HG03045 (cell line): ENCODE data around the gene RAB4B.
A peak's percentile ranks its signal among the peaks of the same experiment; 100 is the strongest.
"Not testable (repeated sequence)": the region's sequence is repeated elsewhere in the genome, so short reads cannot be mapped to it uniquely, and the experiment has no call there.

Experiments
- ATAC-seq: cut with Tn5 transposase; IDR thresholded peaks from one replicate; pipeline ENCODE4 v1.9.1; 2021; ENCODE audit warnings: mild to moderate bottlenecking, moderate library complexity; ENCODE audit not compliant: unreplicated experiment

RAB4B gene

GRCh38 chr19:40776932-40777644 is 959 bp upstream of the RAB4B start:
- peak; percentile 68 for ATAC-seq

GRCh38 chr19:40777645-40777936 is 456 bp upstream of the RAB4B start:
- no peak for ATAC-seq

GRCh38 chr19:40778706-40779284 is 748 bp downstream of the RAB4B start:
- no peak for ATAC-seq

DNA sequence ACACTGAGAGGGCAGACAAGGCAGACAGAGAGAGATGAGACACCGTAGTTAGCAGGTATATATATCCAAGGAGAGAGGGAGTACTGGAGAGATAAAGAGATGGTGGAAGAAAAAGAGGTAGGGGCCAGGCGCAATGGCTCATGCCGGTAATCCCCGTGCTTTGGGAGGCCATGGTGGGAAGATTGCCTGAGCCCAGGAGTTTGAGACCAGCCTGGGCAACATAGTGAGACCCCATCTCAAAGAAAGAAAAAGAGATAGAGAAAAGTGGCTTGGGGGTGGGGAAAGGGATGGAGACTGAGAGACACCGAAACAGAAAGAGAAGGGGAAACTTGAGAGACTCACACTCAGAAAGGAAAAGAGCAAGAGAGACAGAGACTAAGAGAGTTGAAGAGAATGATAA is 2.5 kb downstream of the RAB4B start:
- ATAC-seq = no peak

DNA sequence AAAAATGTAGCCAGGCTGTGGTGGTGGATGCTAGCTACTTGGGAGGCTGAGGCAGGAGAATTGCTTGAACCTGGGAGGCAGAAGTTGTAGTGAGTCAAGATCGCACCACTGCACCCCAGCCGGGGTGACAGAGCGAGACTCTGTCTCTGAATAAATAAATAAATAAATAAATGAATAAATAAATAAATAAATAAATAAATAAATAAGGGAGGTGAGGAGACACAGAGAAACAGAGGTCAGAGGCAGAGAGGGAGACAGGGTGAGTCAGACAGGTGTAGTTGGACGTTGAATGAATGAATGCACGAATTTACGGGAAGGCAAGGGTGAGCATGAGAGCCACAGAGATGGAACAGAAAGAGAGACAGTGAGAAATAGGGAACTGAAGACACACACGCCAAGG is 3.1 kb downstream of the RAB4B start:
- no peak for ATAC-seq

DNA sequence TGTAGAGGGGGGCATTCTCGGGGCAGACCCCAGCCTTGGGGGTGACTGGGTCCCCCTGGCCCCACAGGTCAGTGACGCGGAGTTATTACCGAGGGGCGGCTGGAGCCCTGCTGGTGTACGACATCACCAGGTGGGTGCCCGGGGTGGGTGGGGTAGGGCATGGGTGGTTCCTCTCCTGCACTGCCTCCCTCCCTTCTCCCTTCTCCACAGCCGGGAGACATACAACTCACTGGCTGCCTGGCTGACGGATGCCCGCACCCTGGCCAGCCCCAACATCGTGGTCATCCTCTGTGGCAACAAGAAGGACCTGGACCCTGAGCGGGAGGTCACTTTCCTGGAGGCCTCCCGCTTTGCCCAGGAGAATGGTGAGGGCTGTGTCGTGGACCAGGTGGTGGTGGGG is 5.7 kb downstream of the RAB4B start:
- no peak for ATAC-seq

DNA sequence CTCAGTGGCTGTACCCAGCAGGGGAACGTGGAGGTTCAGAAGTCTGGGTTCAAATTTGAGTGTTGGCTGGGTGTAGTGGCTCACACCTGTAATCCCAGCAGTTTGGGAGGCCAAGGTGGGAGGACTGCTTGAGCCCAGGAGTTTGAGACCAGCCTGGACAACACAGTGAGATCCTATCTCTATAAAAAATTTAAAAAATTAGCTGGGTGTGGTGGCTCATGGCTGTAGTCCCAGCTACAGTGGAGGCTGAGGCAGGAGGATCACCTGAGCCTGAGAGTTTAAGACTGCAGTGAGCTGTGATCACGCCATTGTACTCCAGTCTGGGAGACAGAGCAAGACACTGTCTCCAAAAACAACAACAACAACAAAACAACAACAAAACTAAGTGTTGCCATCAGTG is 6.1 kb downstream of the RAB4B start:
- ATAC-seq = not testable (repeated sequence)

DNA sequence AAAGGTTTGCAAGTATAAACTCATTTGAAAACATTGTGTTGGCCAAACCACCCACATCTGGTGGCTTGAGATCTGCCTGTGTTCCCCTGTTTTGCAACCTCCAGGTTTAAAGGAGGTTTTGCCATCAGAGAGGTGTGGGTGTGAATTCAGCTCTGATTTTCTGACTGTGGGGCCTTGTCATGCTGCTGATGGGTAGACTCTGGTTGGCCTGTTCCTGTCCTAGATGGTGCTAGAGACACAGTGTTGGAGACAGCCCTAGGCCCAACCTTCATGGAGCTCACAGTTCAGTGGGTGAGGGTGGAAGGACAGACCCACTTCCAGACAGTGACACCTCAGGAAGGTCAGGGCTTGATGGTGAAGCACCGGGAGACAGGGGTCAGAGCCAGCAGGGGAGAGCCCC is 7.5 kb downstream of the RAB4B start:
- ATAC-seq = no peak

DNA sequence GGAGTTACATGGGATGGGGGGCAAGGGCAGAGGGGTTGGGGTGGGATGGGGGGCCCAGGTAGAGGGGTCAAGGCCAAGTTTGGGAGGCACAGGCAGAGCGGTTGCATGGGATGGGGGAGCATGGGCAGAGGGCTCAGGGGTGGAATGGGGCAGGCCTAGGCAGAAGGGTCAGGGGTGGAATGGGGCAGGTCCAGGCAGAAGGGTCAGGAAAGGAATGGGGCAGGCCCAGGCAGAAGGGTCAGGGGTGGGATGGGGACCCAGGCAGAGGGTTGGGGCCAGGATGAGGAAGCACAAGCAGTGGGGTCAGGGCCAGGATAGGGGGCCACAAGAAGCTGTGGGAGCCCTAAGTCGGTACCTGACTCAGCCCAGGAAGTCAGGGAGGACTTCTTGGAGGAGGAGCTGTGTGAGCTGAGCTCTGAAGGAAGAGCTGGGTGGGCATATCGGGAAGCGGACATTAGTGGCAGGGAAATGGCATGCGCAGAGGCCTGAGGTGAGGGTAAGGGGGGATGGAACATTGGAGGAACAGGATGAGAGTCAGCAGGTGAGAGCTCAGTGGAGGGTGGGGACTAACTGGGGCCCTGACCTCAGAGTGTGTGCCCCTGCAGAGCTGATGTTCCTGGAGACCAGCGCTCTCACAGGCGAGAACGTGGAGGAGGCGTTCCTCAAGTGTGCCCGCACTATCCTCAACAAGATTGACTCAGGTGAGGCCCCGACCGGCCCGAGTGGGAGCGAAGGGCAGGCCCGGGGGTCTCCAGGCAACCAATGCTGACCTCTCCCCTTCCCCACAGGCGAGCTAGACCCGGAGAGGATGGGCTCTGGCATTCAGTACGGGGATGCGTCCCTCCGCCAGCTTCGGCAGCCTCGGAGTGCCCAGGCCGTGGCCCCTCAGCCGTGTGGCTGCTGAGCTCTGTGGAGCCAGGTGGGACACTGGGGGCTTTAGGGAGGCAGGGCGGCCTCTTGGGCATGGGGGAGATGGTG is 8.3 kb downstream of the RAB4B start:
- ATAC-seq = no peak

DNA sequence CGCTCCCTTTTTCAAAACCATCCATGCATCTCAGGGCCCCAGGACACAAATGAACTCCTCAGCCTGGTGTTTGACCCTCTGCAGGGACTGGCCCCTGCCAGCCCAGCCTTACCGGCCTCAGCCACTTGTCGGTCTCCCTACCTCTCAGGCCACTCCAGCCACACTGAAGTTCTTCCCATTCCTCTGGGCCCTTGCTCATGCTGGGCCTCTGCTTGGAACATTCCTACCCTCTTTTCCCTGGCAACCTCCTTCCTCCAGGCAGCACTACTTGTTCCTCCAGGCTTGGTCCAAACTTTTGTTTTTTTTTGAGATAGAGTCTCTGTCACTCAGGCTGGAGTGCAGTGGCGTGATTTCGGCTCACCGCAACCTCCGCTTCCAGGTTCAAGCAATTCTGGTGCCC is 13.3 kb downstream of the RAB4B start:
- no peak for ATAC-seq

DNA sequence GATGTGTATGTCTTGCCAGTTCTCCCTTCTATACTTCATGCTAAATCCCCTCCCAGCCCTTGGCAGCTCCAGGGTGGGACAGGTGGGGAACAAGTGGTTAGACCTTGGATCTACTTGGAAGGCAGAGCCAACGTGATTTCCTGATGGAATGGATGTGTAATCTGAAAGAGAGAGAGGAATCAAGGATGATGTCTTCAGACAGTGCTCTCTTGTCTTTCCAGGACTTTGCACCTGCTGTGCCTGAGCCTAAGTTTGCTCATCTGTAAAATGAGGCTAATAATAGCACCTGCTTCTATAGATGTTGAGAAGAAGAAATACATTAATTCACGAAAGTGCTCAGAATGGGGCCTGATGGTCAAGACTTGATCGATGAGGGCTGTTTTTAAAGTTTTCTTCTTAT is 13.9 kb downstream of the RAB4B start:
- ATAC-seq = no peak

DNA sequence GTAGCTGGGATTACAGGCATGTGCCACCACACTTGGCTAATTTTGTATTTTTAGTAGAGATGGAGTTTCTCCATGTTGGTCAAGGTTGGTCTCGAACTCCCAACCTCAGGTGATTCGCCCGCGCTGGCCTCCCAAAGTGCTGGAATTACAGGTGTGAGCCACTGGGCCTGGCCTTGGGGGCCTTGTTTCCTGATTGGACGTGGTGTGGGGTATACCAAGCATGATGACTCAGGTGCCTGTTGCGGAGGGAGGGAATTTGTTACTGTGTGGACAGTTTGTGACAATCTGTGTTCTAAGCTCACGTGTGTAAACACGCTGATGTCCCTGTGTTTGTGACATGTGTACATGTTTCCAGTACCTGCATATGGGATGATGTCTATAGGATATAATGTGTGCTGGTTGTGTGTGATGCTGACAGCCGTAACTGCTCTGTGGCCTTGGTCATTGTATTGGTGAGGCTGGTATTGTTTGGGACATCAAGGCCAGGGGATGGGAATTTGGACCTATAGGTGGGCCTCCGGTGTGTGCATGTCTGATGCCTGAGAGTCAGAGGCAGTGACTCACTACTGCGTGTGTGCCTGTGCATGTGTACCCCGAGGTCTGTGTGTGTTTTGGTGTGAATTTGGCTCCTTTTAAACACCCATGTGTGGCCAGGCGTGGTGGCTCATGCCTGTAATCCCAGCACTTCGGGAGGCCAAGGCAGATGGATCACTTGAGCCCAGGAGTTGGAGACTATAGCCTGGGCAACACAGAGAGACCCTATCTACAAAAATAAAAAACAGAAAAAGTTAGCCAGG is 19.3 kb downstream of the RAB4B start:
- no peak for ATAC-seq

GRCh38 chr19:40797963-40798682 is 20.1 kb downstream of the RAB4B start:
- peak; percentile 17 for ATAC-seq

DNA sequence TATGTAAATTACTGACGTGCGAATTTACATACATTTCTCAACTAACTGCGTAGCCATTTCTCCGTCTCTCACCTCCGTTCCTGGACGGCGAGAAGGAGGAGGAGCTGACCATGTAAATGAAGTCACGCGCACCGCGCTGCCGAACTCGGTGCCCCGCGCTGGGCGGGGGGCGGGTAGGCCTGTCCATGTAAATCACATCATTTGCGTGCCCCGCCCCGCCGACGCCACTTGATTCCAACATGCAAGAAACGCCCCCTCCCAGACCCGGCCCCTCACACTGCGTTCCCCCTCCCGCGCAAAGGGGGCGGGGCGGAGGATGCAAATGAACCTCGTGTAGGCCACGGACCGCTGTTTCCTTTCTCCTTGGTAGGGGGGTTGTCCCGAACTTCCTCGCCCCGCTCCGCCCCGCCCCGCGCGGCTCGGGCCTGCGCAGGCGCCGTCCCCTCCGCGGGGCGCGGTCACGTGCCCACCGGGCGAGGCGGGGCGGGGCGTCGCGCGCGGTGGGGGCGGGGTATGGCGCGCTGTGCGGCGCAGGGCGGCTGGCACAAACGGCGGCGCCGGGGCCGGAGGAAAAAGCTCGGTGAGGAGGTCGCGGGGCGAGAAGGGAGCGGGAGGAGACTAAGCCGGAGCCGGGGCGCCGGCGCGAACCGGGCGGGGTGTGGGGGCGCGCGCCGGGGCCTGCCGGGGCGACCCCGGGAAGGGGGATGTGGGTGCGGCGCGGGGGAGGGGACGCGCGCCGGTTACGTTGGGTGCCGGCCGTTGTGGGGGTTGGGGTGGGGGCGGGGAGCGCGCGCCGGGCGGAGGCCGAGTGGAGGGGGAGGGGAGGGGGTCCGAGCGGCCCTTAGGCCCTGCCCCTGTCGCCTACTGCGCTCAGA is 20.9 kb downstream of the RAB4B start, which contains the start of gene EGLN2:
Gene EGLN2 (plus strand): TSS at position 509 of the 875 bp plus-strand sequence. CDS start 1,382 bp downstream, outside the sequence.
- peak; percentile 77 for ATAC-seq

DNA sequence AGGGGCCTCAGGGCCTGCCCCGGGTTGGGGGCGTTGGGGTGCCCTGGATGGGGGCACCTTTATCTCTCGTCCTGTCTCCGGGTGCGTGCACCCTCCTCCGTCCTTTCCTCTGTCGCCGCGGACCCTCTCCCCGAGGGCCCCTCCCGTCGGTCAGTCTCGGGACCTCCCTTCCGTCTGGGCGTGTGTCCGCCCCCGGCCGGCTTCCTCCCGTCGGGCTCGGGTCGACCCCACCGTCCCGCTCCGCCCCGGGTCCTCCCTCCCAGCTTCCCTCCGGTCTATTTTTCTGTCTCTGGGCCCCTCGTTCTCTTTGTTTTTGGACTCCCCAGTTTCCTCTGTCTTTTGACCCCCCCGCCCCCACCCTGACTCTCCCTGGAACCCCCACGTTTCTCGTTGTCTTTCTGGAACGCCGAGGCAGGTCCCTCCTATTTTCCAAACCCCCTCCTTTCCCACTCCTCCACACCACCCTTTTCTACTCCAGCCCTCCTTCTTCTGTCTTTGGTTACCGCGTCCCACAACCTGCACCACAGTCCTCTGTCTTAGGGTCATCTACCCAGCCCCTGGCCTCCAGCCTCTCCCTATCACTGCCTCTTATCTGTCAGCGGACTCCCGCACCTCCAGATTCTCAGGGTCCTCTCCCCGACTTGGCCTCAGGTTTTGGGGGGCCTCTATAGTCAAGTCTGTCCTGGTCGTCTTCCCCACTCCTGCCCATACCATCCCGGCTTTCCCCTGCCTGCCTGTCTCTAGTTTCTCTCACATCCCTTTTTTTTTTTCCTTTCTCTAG is 21.7 kb downstream of the RAB4B start:
- no peak for ATAC-seq

DNA sequence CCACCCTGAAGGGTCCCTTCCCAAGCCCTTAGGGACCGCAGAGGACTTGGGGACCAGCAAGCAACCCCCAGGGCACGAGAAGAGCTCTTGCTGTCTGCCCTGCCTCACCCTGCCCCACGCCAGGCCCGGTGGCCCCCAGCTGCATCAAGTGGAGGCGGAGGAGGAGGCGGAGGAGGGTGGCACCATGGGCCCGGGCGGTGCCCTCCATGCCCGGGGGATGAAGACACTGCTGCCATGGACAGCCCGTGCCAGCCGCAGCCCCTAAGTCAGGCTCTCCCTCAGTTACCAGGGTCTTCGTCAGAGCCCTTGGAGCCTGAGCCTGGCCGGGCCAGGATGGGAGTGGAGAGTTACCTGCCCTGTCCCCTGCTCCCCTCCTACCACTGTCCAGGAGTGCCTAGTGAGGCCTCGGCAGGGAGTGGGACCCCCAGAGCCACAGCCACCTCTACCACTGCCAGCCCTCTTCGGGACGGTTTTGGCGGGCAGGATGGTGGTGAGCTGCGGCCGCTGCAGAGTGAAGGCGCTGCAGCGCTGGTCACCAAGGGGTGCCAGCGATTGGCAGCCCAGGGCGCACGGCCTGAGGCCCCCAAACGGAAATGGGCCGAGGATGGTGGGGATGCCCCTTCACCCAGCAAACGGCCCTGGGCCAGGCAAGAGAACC is 22.4 kb downstream of the RAB4B start:
- no peak for ATAC-seq

DNA sequence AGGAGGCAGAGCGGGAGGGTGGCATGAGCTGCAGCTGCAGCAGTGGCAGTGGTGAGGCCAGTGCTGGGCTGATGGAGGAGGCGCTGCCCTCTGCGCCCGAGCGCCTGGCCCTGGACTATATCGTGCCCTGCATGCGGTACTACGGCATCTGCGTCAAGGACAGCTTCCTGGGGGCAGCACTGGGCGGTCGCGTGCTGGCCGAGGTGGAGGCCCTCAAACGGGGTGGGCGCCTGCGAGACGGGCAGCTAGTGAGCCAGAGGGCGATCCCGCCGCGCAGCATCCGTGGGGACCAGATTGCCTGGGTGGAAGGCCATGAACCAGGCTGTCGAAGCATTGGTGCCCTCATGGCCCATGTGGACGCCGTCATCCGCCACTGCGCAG is 22.9 kb downstream of the RAB4B start:
- ATAC-seq = no peak
